ENCODE measurements around the gene TUSC2. TPM values are rescaled to one million over a fixed set of nuclear protein-coding genes. Genes with fewer than 3 reads are reported as not detected.

TUSC2 gene
- total and polyA plus RNA-seq, 2 experiments from 2014 or later: 41.6 to 71.0 TPM

- no peak for ATAC-seq
- Histone ChIP-seq H3K36me3 (ENCODE audit: insufficient read depth) (peaks cover 8% of the 10 kb centered on the region), H3K4me3 (no peak overlapping the region), H2AFZ (no peak overlapping the region), H3K9me2 (ENCODE audit: insufficient read depth) (no peaks in the 10 kb centered on the region), H3K4me1 (ENCODE audit: insufficient read depth) (peaks cover 9% of the 10 kb centered on the region), H3K4me2 (no peak overlapping the region), H3K79me2 (replicated peaks; ENCODE audit: insufficient read depth) (peaks cover 34% of the 10 kb centered on the region), H3K27me3 (ENCODE audit: insufficient read depth) (no peaks in the 10 kb centered on the region), H3K27ac (ENCODE audit: low read depth) (no peak overlapping the region), H4K20me1 (replicated peaks; ENCODE audit: insufficient read depth) (peaks cover 14% of the 10 kb centered on the region; the same call in 1 of the 2 replicates), H3F3A (replicated peaks; ENCODE audit: low read depth) (peaks cover 20% of the 10 kb centered on the region; the same call in 1 of the 2 replicates)
- no peak for TF ChIP-seq POLR2AphosphoS5 (IDR thresholded peaks at IDR 0.05; ENCODE audit: low read depth)
- TF ChIP-seq ZNF331 (CRISPR knock-in tag; IDR thresholded peaks at IDR 0.05; ENCODE audit: low read depth): no peak
- TF ChIP-seq ZNF114 (CRISPR knock-in tag; IDR thresholded peaks at IDR 0.05): no peak
- TF ChIP-seq STAT1 (IDR thresholded peaks at IDR 0.05; ENCODE audit: unreplicated experiment): no peak
- no peak for TF ChIP-seq CREB1 (CRISPR knock-in tag; IDR thresholded peaks at IDR 0.05; ENCODE audit: low read depth)
- TF ChIP-seq NANOG (IDR thresholded peaks at IDR 0.05; ENCODE audit: borderline replicate concordance): no peak
- TF ChIP-seq EZH2phosphoT487 (IDR thresholded peaks at IDR 0.05; ENCODE audit: unreplicated experiment): no peak
- TF ChIP-seq, protein P1, sequence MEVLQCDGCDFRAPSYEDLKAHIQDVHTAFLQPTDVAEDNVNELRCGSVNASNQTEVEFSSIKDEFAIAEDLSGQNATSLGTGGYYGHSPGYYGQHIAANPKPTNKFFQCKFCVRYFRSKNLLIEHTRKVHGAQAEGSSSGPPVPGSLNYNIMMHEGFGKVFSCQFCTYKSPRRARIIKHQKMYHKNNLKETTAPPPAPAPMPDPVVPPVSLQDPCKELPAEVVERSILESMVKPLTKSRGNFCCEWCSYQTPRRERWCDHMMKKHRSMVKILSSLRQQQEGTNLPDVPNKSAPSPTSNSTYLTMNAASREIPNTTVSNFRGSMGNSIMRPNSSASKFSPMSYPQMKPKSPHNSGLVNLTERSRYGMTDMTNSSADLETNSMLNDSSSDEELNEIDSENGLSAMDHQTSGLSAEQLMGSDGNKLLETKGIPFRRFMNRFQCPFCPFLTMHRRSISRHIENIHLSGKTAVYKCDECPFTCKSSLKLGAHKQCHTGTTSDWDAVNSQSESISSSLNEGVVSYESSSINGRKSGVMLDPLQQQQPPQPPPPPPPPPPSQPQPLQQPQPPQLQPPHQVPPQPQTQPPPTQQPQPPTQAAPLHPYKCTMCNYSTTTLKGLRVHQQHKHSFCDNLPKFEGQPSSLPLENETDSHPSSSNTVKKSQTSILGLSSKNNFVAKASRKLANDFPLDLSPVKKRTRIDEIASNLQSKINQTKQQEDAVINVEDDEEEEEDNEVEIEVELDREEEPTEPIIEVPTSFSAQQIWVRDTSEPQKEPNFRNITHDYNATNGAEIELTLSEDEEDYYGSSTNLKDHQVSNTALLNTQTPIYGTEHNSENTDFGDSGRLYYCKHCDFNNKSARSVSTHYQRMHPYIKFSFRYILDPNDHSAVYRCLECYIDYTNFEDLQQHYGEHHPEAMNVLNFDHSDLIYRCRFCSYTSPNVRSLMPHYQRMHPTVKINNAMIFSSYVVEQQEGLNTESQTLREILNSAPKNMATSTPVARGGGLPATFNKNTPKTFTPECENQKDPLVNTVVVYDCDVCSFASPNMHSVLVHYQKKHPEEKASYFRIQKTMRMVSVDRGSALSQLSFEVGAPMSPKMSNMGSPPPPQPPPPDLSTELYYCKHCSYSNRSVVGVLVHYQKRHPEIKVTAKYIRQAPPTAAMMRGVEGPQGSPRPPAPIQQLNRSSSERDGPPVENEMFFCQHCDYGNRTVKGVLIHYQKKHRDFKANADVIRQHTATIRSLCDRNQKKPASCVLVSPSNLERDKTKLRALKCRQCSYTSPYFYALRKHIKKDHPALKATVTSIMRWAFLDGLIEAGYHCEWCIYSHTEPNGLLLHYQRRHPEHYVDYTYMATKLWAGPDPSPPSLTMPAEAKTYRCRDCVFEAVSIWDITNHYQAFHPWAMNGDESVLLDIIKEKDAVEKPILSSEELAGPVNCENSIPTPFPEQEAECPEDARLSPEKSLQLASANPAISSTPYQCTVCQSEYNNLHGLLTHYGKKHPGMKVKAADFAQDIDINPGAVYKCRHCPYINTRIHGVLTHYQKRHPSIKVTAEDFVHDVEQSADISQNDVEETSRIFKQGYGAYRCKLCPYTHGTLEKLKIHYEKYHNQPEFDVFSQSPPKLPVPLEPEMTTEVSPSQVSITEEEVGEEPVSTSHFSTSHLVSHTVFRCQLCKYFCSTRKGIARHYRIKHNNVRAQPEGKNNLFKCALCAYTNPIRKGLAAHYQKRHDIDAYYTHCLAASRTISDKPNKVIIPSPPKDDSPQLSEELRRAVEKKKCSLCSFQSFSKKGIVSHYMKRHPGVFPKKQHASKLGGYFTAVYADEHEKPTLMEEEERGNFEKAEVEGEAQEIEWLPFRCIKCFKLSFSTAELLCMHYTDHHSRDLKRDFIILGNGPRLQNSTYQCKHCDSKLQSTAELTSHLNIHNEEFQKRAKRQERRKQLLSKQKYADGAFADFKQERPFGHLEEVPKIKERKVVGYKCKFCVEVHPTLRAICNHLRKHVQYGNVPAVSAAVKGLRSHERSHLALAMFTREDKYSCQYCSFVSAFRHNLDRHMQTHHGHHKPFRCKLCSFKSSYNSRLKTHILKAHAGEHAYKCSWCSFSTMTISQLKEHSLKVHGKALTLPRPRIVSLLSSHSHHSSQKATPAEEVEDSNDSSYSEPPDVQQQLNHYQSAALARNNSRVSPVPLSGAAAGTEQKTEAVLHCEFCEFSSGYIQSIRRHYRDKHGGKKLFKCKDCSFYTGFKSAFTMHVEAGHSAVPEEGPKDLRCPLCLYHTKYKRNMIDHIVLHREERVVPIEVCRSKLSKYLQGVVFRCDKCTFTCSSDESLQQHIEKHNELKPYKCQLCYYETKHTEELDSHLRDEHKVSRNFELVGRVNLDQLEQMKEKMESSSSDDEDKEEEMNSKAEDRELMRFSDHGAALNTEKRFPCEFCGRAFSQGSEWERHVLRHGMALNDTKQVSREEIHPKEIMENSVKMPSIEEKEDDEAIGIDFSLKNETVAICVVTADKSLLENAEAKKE (CRISPR knock-in tag; IDR thresholded peaks at IDR 0.05): no peak
- TF ChIP-seq, protein P2, sequence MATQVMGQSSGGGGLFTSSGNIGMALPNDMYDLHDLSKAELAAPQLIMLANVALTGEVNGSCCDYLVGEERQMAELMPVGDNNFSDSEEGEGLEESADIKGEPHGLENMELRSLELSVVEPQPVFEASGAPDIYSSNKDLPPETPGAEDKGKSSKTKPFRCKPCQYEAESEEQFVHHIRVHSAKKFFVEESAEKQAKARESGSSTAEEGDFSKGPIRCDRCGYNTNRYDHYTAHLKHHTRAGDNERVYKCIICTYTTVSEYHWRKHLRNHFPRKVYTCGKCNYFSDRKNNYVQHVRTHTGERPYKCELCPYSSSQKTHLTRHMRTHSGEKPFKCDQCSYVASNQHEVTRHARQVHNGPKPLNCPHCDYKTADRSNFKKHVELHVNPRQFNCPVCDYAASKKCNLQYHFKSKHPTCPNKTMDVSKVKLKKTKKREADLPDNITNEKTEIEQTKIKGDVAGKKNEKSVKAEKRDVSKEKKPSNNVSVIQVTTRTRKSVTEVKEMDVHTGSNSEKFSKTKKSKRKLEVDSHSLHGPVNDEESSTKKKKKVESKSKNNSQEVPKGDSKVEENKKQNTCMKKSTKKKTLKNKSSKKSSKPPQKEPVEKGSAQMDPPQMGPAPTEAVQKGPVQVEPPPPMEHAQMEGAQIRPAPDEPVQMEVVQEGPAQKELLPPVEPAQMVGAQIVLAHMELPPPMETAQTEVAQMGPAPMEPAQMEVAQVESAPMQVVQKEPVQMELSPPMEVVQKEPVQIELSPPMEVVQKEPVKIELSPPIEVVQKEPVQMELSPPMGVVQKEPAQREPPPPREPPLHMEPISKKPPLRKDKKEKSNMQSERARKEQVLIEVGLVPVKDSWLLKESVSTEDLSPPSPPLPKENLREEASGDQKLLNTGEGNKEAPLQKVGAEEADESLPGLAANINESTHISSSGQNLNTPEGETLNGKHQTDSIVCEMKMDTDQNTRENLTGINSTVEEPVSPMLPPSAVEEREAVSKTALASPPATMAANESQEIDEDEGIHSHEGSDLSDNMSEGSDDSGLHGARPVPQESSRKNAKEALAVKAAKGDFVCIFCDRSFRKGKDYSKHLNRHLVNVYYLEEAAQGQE (IDR thresholded peaks at IDR 0.05; ENCODE audit: unreplicated experiment): no peak
- no peak for TF ChIP-seq ETS1 (IDR thresholded peaks at IDR 0.05)
- TF ChIP-seq, protein P3, sequence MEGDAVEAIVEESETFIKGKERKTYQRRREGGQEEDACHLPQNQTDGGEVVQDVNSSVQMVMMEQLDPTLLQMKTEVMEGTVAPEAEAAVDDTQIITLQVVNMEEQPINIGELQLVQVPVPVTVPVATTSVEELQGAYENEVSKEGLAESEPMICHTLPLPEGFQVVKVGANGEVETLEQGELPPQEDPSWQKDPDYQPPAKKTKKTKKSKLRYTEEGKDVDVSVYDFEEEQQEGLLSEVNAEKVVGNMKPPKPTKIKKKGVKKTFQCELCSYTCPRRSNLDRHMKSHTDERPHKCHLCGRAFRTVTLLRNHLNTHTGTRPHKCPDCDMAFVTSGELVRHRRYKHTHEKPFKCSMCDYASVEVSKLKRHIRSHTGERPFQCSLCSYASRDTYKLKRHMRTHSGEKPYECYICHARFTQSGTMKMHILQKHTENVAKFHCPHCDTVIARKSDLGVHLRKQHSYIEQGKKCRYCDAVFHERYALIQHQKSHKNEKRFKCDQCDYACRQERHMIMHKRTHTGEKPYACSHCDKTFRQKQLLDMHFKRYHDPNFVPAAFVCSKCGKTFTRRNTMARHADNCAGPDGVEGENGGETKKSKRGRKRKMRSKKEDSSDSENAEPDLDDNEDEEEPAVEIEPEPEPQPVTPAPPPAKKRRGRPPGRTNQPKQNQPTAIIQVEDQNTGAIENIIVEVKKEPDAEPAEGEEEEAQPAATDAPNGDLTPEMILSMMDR (conservative IDR thresholded peaks at IDR 0.05; ENCODE audit: low read depth in 2 of 2): no peak
- TF ChIP-seq EZH2 (IDR thresholded peaks at IDR 0.05; ENCODE audit: low read depth, unreplicated experiment): no peak
- TF ChIP-seq JUNB (IDR thresholded peaks at IDR 0.05; ENCODE audit: unreplicated experiment): no peak
- Mint-ChIP-seq H3K9me3 (no peaks in the 10 kb centered on the region), H3K27ac (no peak overlapping the region), H3K36me3 (ENCODE audit: low read depth) (peaks cover 33% of the 10 kb centered on the region), H3K27me3 (ENCODE audit: insufficient read depth, low read depth, poor library complexity) (peaks cover 7% of the 10 kb centered on the region), H3K4me3 (no peak overlapping the region), H3K4me1 (peaks cover 15% of the 10 kb centered on the region; the same call in 1 of the 3 replicates)
- DNase-seq (ENCODE audit: low spot score): no peak
Measured at GRCh38 chr3:50330330-50330729, 2.3 kb upstream of the TUSC2 start.

Measured in GM23338 (cell line).